Gastrocnemius medialis (tissue), 4 donors: ENCODE results near the gene TBRG4.

Experiments
- POLR2A ChIP-seq, 2 donors: fragments of 450-650 bp; IDR thresholded peaks; one replicate each; pipeline ENCODE4 v1.6.1; 2017; ENCODE audit warnings: antibody characterized with exemption in 2 of 2, mild to moderate bottlenecking in 2 of 2, moderate library complexity in 2 of 2
- TF ChIP-seq, protein P1 (sequence below), 5 experiments: fragments of 450-650 bp in 3 of 5; fragments of 200-600 bp in 2 of 5; sonication (generic) in 2 of 5; IDR thresholded peaks in 4 of 5; conservative IDR thresholded peaks in 1 of 5; 1 replicate in 4 of 5; 2 replicates in 1 of 5; pipeline ENCODE4 v1.5.1; 2016 to 2019; ENCODE audit warnings: antibody characterized with exemption in 5 of 5, mild to moderate bottlenecking in 3 of 5, moderate library complexity in 3 of 5

- TF ChIP-seq, protein P1, sequence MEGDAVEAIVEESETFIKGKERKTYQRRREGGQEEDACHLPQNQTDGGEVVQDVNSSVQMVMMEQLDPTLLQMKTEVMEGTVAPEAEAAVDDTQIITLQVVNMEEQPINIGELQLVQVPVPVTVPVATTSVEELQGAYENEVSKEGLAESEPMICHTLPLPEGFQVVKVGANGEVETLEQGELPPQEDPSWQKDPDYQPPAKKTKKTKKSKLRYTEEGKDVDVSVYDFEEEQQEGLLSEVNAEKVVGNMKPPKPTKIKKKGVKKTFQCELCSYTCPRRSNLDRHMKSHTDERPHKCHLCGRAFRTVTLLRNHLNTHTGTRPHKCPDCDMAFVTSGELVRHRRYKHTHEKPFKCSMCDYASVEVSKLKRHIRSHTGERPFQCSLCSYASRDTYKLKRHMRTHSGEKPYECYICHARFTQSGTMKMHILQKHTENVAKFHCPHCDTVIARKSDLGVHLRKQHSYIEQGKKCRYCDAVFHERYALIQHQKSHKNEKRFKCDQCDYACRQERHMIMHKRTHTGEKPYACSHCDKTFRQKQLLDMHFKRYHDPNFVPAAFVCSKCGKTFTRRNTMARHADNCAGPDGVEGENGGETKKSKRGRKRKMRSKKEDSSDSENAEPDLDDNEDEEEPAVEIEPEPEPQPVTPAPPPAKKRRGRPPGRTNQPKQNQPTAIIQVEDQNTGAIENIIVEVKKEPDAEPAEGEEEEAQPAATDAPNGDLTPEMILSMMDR (IDR thresholded peaks at IDR 0.05 in 4 of 5, conservative IDR thresholded peaks at IDR 0.05 in 1 of 5): no peak
- no peak for TF ChIP-seq POLR2A (IDR thresholded peaks at IDR 0.05)
Observed at GRCh38 chr7:45131891-45132290, 20.4 kb upstream of the TBRG4 start.
